Endothelial cell (in vitro differentiated cells): ENCODE data around the gene ALS2CL. TPM values are rescaled to one million over a fixed set of nuclear protein-coding genes. Genes with fewer than 3 reads are reported as not detected.

Source experiments
- DNase-seq: peaks from one replicate; pipeline ENCODE4 v3.0.0; 2021; ENCODE audit warnings: low spot score
- H3K27ac Mint-ChIP-seq: one replicate; pipeline ENCODE4 v1.8.0; 2021; ENCODE audit warnings: mixed read lengths, inconsistent platforms; ENCODE audit not compliant: unreplicated experiment
- H3K27me3 Mint-ChIP-seq: one replicate; pipeline ENCODE4 v1.8.0; 2021; ENCODE audit warnings: mild to moderate bottlenecking, moderate library complexity, mixed read lengths, inconsistent platforms; ENCODE audit not compliant: unreplicated experiment
- H3K36me3 Mint-ChIP-seq: one replicate; pipeline ENCODE4 v1.8.0; 2021; ENCODE audit warnings: mild to moderate bottlenecking, low read depth, mixed read lengths, inconsistent platforms; ENCODE audit not compliant: unreplicated experiment
- H3K4me1 Mint-ChIP-seq: one replicate; pipeline ENCODE4 v1.8.0; 2021; ENCODE audit warnings: mild to moderate bottlenecking, mixed read lengths, inconsistent platforms; ENCODE audit not compliant: unreplicated experiment
- H3K4me3 Mint-ChIP-seq: one replicate; pipeline ENCODE4 v1.8.0; 2021; ENCODE audit warnings: mild to moderate bottlenecking, mixed read lengths, inconsistent platforms; ENCODE audit not compliant: unreplicated experiment
- H3K9me3 Mint-ChIP-seq: one replicate; pipeline ENCODE4 v1.8.0; 2021; ENCODE audit warnings: mixed read lengths, inconsistent platforms; ENCODE audit not compliant: unreplicated experiment
- CTCF ChIP-seq: fragments of 200-600 bp; sonication (generic); IDR thresholded peaks from one replicate; pipeline ENCODE4 v1.5.0; 2021; ENCODE audit warnings: antibody characterized with exemption; ENCODE audit not compliant: unreplicated experiment
- total RNA-seq: library from RNA; stranded (reverse); fragmentation: NEBNext Ultra II Directional; extraction: Animal tissue kit (Norgen Biotek cat#: 25700); gene quantifications from one replicate; pipeline ENCODE4 v1.2.1, GENCODE V29; 2021; ENCODE audit not compliant: unreplicated experiment

The ALS2CL gene
- total RNA-seq, 1 donor from 2014 or later: 5.6 TPM

GRCh38 chr3:46670000-46670890 is 23.2 kb downstream of the ALS2CL start:
- peaks cover 7% of the 10 kb centered on the region for H3K27me3 Mint-ChIP-seq
- H3K9me3 Mint-ChIP-seq: no peaks in the 10 kb centered on the region
- H3K4me3 Mint-ChIP-seq: no peak overlapping the region
- no peaks in the 10 kb centered on the region for H3K4me1 Mint-ChIP-seq
- no peak for DNase-seq
- peaks cover 4% of the 10 kb centered on the region for H3K36me3 Mint-ChIP-seq
- H3K27ac Mint-ChIP-seq: no peak overlapping the region
- no peak for TF ChIP-seq CTCF

GRCh38 chr3:46669191-46669999 is 24.1 kb downstream of the ALS2CL start:
- H3K4me1 Mint-ChIP-seq: no peaks in the 10 kb centered on the region
- H3K4me3 Mint-ChIP-seq: no peak overlapping the region
- no peak overlapping the region for H3K27ac Mint-ChIP-seq
- H3K27me3 Mint-ChIP-seq: peaks cover 7% of the 10 kb centered on the region
- peaks cover 3% of the 10 kb centered on the region for H3K36me3 Mint-ChIP-seq
- TF ChIP-seq CTCF: no peak
- DNase-seq: no peak
- H3K9me3 Mint-ChIP-seq: no peaks in the 10 kb centered on the region

DNA sequence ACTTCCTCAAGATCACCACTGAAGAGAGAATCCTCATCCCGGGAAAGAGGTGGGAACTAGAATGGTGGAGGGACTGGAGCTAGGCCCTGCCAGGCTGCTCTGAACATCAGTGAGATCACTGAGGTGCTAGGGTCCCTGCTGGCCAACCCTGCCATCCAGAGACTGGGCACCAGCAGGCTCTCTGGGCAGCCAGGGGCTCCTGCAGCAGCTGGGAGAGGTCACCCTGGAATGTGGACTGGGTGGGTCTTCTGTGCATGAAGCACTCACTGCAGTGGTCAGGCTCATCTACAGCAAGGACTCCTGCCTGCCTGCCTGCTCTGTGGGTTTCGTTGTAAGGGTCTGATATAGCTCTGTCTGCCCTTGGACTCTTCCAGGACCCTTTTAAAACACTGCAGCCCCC is 24.9 kb downstream of the ALS2CL start:
- Mint-ChIP-seq H3K36me3 (no peaks in the 10 kb centered on the region), H3K9me3 (no peaks in the 10 kb centered on the region), H3K4me1 (no peaks in the 10 kb centered on the region), H3K4me3 (no peak overlapping the region), H3K27me3 (peaks cover 9% of the 10 kb centered on the region), H3K27ac (no peak overlapping the region)
- TF ChIP-seq CTCF: no peak
- no peak for DNase-seq

DNA sequence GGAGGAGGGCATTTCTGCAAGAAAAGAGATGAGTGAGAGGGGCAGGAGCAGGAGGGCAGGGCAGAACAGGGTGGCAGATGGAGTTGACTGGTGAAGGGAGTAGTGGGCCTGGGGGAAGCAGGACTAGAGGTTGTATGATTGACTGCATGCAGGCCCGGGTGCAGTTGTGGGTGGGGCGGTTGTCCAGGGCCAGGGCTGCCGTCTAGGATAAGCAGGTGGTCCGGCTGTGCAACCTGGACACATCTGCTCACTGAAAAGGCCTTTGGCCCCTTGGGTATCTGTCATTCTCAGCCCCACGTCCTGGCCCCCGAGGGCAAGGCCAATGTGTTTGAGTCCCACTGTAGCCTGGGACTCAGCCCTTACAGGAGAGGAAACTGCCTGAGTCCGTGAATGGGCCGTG is 25.4 kb downstream of the ALS2CL start:
- no peak overlapping the region for H3K27ac Mint-ChIP-seq
- DNase-seq: no peak
- TF ChIP-seq CTCF: no peak
- no peaks in the 10 kb centered on the region for H3K9me3 Mint-ChIP-seq
- no peaks in the 10 kb centered on the region for H3K36me3 Mint-ChIP-seq
- no peak overlapping the region for H3K4me3 Mint-ChIP-seq
- peaks cover 7% of the 10 kb centered on the region for H3K27me3 Mint-ChIP-seq
- H3K4me1 Mint-ChIP-seq: no peaks in the 10 kb centered on the region
